ENCODE results near the gene CLDN11.

The CLDN11 gene

DNA sequence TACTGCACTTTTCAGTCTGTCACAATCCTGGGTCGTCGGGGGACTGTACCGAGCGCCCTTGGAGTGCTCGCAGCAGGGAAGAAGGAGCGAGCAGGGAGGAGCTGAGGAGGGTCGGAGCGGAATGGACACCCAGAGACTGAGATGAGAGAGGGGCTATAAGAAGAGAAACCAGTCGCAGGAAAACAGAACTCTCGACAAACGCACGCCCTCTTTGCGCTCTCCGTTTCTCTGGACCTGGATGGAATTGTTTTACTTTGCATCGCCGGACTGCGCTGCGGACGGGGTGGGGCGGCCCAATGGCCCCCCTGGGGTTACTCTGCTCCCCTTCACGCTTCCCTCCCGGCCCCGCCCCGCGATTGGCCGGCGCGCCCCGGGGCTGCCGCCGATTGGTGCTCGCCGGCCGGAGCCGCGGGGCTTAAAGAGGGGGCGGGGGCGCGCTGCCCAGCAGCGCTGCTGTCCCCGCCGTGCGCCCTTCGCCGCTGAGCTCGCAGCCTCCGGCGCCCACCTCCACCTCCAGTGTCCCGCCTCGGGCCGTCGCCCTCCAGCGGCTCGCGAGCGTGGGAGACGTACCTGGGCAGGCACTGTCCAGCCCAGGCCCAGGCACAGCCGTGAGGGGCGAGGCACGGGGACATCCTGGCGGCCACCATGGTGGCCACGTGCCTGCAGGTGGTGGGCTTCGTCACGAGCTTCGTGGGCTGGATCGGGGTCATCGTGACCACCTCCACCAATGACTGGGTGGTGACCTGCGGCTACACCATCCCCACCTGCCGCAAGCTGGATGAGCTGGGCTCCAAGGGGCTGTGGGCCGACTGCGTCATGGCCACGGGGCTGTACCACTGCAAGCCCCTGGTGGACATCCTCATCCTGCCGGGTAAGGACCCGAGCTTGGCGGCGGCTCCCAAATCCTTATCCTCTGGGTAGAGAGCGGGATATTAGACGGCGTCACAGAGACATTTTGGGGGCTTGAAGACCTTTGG lies at the start of gene CLDN11:
TSS of gene CLDN11 (plus strand) at position 447 of the 977 bp plus-strand sequence. CDS start at position 646, 199 bp downstream.
- peak within 1 kb of the TSS; percentile 25 for H3K4me3 ChIP-seq (ENCODE audit: low read depth, low read length)

DNA sequence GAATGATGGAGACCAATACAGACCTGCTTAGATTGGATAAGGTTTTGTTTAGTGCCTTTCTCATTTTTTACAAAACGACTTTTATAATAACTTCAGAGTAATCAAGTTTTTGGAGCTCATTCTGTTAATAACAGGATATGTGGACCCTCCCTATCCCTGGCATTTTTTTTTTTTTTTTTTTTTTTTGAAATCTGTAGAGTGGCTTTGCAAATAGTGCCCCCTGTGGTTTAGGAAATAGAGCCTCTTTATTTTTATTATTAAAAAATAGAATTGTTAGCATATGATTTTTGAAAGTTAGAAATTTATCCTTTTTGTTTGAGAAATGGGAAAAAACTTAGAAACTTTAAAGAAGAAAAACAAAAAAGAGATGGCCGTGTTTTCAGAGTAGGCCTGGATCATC lies 49.7 kb upstream of the CLDN11 start:
- no peak overlapping the region for H3K4me3 ChIP-seq (ENCODE audit: low read depth, low read length)

DNA sequence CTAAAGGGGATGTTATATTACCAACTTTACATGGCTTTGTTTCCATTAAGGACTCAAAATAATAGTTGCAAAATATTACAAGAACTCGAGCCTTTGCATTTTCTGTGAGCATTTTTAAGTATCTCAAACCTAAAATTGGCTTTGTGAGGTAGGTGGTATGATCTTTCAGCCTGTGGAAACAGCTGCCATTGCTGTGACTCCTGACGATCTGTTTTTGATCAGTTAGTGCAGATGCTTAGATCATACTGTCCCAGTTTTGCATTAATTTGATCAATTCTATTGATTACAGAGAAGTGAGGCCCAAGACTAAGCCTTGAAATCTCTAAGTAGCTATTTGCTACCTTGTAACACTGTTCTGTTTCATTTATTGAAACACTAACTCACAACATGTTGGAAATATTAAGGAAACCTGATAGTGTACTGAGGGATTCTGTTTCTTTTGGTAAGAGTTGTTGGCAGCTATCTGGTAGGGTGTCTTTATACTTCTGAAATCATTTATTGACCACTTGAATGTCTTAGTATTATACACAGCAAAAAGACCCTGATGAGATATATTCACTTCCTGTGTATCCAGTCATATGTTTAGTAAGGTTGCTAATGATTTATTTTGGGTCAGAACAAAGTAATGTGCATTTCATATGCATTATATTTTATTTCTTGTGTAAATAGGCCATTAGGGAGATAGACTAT lies 46.3 kb upstream of the CLDN11 start:
- no peak overlapping the region for H3K4me3 ChIP-seq (ENCODE audit: low read depth, low read length)

DNA sequence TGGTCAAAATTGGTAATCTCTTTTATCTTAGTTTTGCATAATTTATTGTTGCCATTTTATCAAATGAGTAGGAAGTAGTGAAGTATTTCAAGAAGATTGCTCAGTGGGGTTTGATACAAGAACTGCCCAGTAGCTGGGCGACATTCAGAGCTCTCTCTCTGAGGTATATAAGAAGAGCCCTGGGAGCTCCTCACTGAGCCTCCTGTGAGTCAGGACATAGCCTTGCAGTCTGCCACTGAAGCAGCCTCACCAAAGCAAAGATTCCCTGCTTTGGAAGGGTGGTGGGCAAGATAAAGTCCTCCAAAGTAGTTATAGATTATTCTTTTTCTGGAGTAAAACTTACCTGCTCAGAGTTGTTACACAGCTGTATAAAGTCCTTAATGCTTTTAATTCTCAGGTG lies 35.1 kb upstream of the CLDN11 start:
- H3K4me3 ChIP-seq (ENCODE audit: low read depth, low read length), result no peak overlapping the region

DNA sequence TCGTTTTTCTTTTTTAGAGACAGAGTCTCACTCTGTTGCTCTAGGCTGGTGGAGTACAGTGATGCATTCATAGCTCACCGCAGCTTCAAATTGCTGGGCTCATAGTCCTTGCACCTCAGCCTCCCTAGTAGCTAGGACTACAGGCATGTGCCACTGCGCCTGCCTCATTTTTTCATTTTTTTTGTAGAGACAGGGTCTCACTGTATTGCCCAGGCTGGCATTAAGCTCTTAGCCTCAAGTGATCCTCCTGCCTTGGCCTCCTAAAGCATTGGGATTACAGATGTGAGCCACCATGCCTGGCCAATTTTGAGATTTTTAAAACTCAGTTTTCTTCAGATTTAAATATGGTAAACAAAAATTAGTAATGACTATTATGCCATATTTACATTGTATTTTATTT lies 32.2 kb upstream of the CLDN11 start:
- H3K4me3 ChIP-seq (ENCODE audit: low read depth, low read length), result no peak overlapping the region

DNA sequence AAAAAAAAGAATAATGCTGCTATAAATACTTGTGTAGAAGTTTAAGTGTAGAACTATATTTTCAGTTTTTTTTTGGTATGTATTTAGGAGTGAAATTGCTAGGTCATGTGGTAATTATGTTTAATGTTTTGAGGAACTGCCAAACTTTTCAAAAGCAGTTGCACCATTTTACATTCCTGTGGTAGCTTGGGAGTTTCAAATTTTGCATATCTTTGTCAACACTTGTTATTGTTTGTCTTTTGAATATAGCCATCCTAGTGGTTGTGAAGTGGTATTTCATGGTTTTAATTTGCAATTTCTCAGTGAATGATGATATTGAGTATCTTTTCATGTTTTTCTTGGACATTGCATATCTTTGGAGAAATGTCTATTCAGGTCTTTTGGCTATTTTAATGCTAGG lies 30.7 kb upstream of the CLDN11 start:
- H3K4me3 ChIP-seq (ENCODE audit: low read depth, low read length), result no peak overlapping the region

DNA sequence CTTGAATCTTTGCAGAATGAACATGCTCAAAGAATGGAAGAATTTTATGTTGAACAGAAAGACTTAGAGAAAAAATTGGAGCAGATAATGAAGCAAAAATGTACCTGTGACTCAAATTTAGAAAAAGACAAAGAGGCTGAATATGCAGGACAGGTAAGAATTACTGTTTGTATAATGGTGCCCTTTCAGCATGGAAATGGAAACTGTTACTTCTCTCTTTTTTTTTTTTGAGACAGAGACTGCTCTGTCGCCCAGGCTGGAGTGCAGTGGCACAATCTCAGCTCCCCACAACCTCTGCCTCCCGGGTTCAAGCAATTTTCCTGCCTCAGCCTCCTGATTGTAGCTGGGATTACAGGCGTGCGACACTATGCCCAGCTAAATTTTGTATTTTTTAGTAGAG lies 27.6 kb upstream of the CLDN11 start:
- no peak overlapping the region for H3K4me3 ChIP-seq (ENCODE audit: low read depth, low read length)

DNA sequence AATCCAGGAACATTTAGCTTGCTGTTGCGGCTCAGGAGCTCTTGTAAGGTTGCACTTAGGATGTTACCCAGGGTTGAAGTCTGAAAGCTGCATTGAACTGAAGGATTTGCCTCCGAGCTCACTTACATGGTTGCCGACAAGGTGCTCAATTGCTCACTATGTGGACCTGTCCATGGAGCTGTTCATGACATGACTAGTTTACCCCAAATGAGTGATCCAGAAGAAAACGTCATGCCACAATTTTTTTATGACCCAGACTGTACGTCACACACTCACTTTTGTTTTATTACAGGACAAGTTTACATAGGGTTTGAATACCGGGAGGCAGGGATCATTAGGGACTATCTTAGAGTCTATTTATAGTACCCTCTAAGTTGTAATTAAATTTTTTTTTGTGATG lies 21.0 kb upstream of the CLDN11 start:
- no peak overlapping the region for H3K4me3 ChIP-seq (ENCODE audit: low read depth, low read length)

DNA sequence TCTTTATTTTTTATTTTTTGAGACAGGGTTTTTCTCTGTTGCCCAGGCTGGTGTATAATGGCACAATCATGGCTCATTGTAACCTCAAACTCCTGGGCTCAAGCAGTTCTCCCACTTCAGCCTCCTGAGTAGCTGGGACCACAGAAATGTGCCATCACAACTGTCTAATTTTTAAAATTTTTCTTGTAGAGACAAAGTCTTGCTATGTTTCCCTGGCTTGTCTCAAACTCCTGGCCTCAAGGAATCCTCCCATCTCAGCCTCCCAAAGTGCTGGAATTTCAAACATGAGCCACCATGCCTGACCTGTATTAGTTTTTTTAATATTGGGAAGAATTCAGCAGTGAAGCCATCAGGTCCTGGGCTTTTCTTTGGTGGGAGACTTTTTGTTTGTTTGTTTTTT lies 13.6 kb upstream of the CLDN11 start:
- H3K4me3 ChIP-seq (ENCODE audit: low read depth, low read length), result no peak overlapping the region

DNA sequence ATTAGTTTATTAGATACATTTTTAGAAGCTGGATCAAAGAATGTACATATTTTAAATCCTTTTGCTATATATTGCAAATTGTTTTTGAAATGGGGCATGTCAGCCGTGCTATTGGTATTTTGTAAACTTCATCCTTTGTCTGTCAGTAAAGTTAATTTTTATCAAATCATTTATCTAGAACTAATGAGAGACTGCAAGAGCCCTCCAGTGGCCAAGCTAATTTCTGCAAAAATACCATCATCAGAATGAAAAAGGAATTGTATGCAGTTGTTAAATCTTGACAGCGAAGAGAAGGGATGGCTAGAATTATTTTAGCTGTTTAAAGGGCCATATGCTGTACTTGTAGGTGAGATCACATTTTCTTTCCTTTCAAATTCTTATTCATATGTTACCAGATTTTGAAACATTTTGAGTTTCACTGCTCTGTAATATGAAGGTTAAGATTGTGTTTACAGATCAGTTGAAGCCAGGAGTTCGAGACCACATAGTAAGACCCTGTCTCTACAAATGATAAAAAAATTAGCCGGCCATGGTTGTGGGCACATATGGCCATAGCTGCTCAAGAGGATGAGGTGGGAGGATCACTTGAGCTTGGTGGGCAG lies 8.1 kb upstream of the CLDN11 start:
- H3K4me3 ChIP-seq (ENCODE audit: low read depth, low read length), result no peak overlapping the region

DNA sequence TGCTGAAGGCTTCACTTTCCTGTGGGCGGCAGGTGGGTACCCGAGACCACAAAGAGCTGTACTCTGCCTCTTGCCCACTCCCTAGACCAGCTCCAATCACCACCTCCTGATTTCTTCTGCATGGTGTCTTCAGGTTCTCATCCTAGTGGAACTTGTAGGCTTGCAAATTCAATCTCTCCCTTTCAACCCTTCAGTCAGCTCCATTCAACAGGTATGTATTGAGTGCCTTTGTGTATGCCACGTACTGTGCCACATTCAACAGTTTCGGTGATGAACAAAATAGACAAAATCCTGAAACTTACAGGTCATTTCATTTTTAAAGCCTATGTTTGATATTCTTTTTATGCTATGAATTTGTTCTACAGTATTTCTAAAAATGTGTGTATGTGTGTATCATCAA lies 5.4 kb upstream of the CLDN11 start:
- no peak overlapping the region for H3K4me3 ChIP-seq (ENCODE audit: low read depth, low read length)

DNA sequence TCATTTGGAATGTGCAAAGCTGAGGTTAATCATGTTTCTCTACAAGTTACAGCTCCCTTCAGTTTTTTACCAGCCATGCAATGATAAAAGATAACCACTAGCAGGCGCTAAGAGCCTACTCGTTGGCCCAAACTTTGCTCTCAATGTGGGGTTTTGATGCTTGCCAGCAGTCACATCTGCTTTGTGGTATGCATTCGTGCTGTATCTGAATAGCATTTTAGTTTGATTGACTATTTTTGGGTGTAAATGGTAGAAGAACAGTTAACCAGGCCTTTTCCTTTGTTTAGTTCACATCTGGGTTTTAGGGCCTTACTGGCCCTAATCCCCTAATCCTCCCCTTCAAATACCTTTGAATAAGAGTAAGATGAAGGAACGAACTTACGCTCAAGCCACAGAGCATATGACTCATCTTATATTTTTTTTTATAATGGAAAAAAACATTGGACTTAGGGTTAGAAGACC lies 4.4 kb upstream of the CLDN11 start:
- no peak overlapping the region for H3K4me3 ChIP-seq (ENCODE audit: low read depth, low read length)

DNA sequence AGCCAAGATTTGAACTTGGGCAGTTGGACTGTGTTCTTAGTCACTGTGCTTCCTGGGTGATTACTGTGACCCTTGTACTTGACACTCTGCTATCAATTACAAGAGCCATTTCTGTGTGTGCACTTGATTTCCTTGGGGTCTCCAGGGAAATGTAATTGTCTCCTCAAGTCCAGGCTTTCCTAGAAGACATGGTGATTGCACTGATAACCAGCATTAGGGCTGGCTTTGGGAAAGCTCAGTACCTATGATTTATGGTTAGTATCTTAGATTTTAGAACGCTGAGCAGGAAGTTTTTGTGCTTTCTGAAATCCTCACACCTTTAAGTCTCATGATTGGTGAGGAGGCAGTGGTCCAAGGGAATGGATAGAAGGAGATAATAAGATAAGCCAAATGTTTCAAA lies 1.6 kb upstream of the CLDN11 start:
- no peak overlapping the region for H3K4me3 ChIP-seq (ENCODE audit: low read depth, low read length)

DNA sequence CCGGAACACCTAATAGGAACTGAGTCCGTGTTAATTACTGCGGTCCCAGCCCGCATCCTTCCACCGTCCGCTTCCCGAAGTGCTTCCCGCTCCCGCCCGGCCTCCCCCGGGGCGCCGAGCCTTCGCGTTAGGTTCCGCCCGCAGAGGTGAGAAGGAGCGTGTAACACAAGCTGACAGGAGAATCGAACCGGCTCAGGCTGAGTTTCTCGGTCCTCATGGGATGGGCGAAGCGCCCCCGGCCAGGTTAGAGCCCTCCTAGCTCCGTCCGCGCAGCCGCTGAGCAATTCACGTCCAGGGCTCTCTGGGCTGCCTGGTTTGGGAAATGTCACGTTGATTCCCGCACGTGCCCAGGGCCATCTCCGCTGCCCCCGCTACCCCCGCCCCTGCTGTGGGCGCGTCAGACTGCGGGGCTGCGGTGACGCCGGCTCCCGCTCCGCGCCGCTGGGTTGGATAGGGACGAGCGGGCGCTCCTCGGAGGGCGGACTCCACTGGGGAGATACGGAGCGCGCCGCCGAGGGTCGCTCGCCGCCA lies 954 bp downstream of the CLDN11 start:
- peak overlapping the region; percentile 1 for H3K4me3 ChIP-seq (ENCODE audit: low read depth, low read length)

DNA sequence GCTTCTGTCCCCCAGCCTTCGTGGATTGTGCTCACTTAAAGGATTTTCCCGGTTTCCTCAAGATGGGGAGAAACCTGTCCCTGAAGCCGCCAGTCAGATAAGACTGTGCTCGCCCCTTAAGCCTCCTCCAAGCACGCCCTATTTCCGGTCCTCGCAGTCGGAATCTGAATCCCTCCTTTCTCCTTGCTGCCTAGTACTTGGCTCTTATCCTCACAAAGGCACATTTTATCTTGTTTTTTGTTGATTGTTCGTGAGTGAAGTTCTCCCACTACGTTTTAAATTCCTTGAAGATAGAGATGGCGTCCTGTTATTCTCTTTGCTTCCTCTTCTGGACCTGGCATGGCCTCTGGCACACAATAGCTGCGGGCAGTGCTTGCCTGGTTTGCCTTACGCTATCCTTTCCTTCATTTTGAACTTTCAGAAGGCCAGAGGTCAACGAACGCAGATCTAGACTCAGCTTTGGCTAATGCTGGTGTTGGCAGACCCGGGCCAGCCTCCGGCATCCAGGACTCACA lies 1.7 kb downstream of the CLDN11 start:
- H3K4me3 ChIP-seq (ENCODE audit: low read depth, low read length), result no peak overlapping the region

DNA sequence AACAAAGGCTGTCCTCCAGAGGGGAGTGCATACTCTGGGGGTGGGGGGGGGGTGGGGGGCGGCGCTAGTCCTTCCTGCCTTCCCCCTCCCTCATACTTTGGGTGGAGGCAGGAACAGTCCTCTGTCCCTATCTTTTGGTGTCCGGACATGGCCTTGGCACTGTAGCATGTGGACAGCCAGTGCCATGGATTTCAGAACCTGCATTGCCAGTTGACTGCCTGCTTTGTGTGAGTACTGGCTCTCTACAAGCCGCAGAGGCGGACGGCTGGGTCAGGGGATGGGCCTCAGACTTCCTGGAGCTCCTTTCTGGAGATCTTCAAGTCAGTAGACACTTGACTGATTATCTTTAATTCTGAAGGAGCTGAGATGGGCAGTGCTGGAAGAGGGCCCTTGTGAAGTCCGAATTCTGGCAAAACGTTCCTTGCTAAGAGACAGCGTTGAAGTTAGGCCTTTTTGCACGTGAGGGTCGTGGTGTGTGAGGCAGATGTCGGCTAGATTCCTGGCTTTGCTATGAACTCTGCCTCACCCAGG lies 2.5 kb downstream of the CLDN11 start:
- no peak overlapping the region for H3K4me3 ChIP-seq (ENCODE audit: low read depth, low read length)

DNA sequence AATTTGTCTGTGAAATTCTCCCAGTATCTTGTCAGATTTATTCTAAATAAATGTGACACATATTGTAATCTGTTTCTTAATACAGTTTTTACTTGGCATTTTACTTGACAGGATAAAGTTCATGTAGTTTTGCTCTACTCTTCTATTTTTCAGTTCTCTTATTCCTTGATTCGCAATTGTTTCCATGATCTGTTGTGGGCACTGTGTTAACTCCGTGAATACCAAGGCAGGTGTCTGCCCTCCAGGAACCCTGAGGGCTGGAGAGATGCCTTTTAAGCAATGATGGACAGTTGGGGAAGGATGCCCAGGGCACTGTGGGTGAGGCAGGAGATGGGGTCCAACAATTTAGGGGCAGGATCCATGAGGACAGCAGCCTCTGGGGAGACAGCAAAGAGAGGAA lies 3.1 kb downstream of the CLDN11 start:
- H3K4me3 ChIP-seq (ENCODE audit: low read depth, low read length), result no peak overlapping the region

DNA sequence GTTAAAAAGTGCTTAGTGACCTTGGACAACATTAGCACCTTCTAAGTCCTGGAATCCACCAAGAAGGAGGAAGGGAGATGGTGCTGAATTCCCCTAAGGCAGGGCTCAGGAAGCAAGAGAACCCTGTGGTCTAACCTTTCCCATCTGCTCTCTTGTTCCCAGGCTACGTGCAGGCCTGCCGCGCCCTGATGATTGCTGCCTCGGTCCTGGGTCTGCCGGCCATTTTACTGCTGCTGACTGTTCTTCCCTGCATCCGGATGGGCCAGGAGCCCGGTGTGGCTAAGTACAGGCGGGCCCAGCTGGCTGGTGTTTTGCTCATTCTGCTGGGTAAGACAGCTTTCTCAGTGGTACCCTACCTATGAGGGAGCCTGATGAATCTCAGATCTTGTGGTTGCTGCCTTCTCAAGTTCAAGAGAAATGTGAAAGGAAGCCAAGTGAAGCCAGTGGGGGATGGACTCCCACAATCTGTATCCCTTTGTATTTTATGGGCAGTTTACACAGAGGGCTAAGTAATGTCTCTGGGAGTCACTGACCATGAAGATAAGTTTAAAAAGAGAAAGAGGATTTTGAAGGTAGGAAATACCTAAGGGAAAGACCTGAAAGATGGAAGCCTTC lies 4.4 kb downstream of the CLDN11 start:
- H3K4me3 ChIP-seq (ENCODE audit: low read depth, low read length), result no peak overlapping the region

DNA sequence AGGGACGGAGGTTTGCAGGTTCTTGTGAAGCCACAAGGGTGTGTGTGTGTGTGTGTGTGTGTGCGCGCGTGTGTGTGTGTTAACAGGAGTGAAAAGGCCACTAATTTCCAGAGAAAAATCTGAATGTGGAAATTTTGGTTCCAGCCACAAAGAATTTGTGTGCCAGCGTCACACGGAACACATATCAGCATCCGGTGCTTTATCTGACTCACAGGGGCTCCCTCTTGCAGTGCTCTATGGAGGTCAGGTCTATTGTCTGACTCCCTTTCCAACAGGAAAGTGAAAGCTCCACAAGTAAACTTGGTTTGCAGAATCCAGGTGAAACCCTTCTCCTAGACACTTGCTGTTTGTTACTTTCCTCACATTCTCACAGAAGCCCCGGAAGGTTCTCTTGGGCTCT lies 6.2 kb downstream of the CLDN11 start:
- no peak overlapping the region for H3K4me3 ChIP-seq (ENCODE audit: low read depth, low read length)

DNA sequence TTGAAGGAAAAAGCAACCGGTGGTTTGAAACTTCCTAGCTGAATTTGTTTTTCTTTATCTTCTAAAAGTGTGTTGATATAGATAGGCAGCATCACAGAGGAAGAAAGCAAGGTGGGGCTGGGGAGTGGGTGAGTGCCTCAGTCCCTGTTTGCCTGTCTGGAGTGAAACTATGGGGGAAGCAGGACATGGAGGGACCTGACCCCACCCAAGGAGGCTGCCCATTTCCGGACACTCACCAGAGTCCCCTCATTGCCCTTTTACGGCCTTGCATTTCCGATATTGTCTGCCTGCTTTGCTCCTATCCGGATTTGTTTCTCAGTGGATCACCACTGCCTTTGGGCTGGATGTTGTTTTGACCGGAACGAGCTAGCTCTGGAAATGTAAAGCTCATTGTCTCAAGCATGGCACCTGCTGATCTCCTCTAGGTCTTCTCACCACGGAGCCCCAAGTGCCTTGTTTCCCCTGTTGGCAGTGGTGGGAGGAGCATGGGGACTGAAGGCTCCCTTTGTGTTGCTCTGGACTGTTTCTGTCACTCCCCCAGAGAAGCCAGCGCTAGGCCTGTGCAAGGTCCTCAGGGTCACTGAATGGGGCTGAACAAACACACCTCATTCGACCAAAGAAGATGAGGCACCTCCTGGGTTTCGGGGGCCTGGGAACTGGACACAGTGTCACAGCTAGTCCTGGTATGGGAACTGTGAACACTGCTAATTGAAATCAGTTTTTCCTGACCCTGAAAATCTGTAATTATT lies 7.0 kb downstream of the CLDN11 start:
- no peak overlapping the region for H3K4me3 ChIP-seq (ENCODE audit: low read depth, low read length)

Data from iPS-11a (cell line).